ENCODE measurements around the gene COX6A1.

DNA sequence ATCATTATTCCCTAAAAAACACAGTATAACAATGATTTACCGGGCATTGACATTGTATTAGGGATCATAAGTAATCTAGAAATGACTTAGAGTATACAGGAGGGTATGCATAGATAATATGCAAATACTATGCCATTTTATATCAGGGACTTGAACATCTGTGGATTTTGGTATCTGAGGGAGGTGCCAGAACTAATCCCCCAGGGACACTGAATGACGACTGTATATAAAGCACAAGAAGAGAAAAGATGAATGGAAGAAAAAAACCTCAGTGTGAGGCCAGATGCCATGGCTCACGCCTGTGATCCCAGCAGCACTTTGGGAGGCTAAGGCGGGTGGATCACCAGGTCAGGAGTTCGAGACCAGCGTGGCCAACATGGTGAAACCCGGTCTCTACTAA is 25.5 kb upstream of the COX6A1 start:
- TF ChIP-seq, protein P1, sequence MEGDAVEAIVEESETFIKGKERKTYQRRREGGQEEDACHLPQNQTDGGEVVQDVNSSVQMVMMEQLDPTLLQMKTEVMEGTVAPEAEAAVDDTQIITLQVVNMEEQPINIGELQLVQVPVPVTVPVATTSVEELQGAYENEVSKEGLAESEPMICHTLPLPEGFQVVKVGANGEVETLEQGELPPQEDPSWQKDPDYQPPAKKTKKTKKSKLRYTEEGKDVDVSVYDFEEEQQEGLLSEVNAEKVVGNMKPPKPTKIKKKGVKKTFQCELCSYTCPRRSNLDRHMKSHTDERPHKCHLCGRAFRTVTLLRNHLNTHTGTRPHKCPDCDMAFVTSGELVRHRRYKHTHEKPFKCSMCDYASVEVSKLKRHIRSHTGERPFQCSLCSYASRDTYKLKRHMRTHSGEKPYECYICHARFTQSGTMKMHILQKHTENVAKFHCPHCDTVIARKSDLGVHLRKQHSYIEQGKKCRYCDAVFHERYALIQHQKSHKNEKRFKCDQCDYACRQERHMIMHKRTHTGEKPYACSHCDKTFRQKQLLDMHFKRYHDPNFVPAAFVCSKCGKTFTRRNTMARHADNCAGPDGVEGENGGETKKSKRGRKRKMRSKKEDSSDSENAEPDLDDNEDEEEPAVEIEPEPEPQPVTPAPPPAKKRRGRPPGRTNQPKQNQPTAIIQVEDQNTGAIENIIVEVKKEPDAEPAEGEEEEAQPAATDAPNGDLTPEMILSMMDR (IDR thresholded peaks at IDR 0.05): no peak
- TF ChIP-seq POLR2A (IDR thresholded peaks at IDR 0.05): no peak
